T-helper 2 cell (primary cell): Measurements from ENCODE around the gene AGRN.
A peak's percentile ranks its signal among the peaks of the same experiment; 100 is the strongest.
"Not testable (repeated sequence)": the region's sequence is repeated elsewhere in the genome, so short reads cannot be mapped to it uniquely, and the experiment has no call there.

ENCODE experiments used
- DNase-seq, 5 experiments: peaks; one replicate each; pipeline versions ENCODE4 v3.0.0 to v3.0.0-alpha.2; 2012 to 2022

Gene AGRN

DNA sequence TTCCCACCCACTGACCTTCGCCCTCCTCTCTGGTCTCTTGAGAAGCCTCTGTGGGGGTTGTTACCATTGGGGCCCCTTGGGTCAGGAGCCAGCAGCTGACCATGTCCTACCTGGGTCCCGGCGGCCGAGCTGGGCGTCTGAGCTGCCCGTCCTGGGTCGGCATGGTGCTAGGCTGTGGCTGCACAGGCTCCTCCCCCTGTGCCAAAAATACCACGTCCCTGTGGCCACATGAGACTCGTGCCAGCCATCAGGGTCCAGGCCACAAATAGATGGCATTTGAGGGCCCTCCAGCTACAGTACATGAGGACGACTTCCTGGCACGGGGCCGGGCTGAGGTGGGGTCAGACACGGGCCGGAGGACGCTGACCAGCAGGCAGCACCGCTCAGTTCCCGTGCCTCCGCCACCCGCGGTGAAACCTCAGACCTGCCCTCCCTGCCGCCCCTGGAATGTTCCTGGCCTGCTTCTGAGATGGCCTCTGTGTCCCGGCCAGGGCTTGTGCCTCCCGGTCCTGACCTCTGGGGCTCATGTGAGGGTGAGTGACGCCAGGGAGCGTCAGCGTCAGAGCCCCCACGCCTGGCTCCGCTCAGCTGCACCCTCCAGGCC, 37.9 kb upstream of the AGRN start, which contains the start of gene PERM1:
PERM1 (minus strand) TSS at position 139 of the 604 bp plus-strand sequence. CDS start 1,064 bp downstream, outside the sequence.
- no peak for DNase-seq

DNA sequence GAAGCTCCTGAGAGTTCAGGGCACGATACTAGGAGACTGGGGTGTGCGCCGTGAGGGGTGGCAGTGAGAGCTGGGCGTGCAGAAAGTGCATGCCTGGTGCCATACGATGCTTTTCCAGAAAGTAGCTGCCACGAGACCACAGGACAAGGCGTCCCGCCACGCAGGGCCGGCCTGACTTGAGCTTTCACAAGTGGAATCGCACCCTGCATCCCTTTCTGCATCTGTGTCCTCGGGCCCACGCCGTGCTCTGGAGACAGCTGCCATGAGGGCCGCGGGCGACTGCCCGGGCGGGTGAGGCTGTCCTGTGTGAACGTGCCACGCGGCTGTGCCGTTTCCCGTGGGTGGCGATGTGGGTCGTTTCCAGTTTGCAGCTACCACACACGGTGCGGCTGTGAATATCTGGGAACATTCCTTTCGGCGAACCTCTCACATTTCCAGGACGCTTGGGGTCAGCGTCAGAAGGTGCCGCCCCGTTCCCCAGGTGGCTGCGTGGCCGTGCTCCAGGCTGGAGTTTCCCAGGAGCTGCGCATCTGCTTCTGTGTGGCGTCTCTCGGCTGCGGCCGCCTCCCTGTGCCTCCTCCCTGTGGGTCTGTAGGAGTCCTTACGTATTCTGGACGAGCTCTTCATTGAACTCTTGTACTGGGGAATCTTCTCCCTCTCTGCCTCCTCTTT, 37.0 kb upstream of the AGRN start:
- no peak for DNase-seq

DNA sequence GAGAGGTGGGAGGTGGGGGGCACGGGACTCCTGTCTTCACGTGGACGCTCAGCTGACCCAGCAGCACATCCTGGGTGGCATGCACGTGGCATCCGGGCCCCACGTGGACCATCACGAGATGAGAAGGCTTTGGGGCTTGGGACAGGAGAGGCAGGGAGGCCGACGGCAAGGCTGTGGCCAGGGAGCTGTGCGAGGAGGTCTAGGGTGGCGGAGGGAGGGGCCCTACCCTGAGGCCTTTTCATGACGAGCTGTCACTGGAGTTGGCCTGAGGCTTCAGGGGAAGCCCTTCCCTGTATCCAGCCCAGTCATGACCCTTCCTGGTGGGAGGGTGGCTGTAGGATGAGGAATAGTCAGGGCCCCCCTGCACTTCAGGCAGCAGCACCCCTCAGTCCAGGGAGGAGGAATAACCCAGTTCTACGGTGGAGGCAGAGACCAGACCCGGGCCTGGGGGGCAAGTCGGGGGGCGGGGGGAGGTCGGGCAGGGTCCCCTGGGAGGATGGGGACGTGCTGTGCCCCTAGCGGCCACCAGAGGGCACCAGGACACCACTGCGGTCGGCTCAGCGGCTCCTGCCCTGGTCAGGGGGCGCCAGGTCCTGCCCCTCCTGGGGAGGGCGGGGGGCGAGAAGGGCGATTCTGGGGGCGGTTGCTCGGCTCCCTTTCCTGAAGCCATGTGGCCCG, 36.0 kb upstream of the AGRN start:
- peak in 3 of 5 experiments; percentile 42 to 53 (median 47) for DNase-seq

GRCh38 chr1:984476-984814, 35.5 kb upstream of the AGRN start:
- DNase-seq: no peak

DNA sequence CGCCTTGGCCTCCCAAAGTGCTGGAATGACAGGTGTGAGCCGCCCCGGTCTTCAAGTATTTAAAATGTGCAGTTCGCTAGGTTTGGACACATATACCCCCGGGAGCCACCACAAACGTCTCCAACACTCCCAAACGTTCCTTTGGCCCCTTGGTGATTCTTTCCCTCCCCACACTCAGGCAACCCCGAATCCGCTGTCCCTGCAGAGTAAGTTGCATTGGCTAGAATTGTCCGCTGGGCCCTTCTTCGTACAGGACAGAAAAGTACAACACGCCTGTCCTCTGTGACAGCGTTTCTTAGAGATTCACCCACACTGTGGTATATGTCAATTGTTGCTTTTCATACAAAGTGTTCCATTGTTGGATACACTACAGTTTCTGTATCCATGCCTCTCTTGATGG, 34.8 kb upstream of the AGRN start:
- DNase-seq: no peak

DNA sequence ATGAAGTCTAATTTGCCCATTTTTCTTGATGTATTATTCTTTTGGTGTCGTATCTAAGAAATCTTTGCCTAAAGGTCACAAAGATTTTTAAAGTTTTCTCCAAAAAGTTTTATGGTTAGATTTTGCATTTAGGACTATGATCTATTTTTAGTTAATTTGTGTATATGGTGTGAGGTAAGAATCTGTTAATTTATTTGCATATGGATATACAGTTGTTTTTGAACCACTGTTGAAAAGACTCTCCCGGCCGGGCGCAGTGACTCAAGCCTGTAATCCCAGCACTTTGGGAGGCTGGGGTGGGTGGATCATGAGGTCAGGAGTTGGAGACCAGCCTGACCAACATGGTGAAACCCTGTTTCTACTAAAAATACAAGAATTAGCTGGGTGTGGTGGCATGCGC, 31.9 kb upstream of the AGRN start:
- not testable (repeated sequence) for DNase-seq

- not testable (repeated sequence) for DNase-seq
Measured at GRCh38 chr1:991275-991674, 28.6 kb upstream of the AGRN start.

- no peak for DNase-seq
Measured at GRCh38 chr1:991895-992294, 28.0 kb upstream of the AGRN start.

DNA sequence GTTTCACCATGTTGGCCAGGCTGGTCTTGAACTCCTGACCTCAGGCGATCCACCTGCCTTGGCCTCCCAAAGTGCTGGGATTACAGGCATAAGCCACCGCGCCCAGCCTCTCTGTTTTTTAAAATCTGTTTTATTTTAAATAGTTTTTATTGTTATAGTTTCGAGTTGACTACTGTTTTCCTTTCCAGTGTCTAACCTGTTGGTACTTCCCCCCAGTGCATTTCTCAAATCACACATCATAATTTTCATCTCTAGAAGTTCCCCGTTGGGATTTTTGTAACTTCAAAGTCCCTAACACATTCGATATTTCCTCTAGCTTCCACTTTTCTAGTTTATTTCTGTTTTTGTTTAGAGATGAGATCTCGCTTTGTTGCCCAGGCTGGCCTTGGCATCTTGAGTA, 27.6 kb upstream of the AGRN start:
- peak in 1 of 5 experiments; percentile 30 for DNase-seq

DNA sequence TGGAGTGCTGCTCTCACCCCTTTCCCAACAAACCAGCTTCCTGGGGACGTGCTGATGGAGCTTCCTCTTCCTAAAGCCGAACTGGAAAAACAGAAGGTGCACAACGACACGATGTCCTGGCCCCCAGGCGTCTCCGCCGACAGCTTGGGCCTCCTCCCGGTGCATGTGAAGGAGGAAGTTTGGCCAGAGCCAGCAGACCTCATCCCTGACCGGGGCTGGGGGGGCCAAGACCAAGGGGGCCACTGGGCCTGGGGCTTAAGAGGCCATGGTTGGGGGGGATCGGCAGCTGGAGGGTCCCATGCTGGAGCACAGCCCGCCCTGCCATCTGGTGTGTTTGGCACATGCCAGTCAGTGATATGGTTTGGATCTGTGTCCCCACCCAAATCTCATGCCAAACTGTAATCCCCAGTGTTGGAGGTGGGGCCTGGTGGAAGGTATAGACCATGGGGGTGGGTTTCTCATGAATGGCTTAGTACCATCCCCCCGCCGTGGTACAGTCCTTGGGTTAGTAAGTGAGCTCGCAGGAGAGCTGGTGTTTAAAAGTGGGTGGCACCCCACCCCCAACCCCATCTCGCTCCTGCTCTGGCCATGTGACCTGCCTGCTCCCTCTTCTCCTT, 26.4 kb upstream of the AGRN start:
- DNase-seq: no peak

- DNase-seq: not testable (repeated sequence)
Measured at GRCh38 chr1:994546-994945, 25.4 kb upstream of the AGRN start.

GRCh38 chr1:995665-996633, 24.0 kb upstream of the AGRN start:
- no peak for DNase-seq

GRCh38 chr1:996851-997712, 22.8 kb upstream of the AGRN start:
- DNase-seq: no peak

DNA sequence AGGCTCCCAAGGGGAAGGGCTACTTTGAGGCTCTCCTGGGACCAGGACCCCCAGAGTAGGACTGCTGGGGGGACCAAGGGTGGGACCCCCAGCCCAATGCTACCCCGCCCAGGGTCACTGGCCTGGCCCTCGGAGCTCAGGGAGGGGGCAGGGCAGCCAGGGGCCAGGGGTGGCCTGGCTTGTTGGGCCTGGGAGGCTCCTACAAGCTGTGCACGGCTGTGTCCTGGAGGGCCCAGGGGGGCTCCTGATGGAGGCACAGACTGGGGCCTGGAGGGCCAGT, 22.3 kb upstream of the AGRN start:
- no peak for DNase-seq

GRCh38 chr1:997993-998744, 21.8 kb upstream of the AGRN start:
- DNase-seq: no peak

DNA sequence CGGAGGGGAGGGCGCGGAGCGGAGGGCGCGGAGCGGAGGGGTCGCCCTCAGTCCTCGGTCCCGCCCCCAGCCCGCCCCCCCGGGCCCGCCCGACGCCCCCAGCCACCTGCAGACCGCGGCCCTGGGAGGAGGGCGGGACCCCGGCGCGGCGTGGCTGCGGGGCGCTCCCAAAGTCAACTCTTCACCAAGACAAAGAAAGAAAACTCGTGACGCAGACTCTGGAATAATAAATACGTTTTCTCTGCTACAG, 21.2 kb upstream of the AGRN start:
- DNase-seq: no peak

- DNase-seq: peak in 1 of 5 experiments; percentile 48
Measured at GRCh38 chr1:998995-999724, 20.8 kb upstream of the AGRN start.

DNA sequence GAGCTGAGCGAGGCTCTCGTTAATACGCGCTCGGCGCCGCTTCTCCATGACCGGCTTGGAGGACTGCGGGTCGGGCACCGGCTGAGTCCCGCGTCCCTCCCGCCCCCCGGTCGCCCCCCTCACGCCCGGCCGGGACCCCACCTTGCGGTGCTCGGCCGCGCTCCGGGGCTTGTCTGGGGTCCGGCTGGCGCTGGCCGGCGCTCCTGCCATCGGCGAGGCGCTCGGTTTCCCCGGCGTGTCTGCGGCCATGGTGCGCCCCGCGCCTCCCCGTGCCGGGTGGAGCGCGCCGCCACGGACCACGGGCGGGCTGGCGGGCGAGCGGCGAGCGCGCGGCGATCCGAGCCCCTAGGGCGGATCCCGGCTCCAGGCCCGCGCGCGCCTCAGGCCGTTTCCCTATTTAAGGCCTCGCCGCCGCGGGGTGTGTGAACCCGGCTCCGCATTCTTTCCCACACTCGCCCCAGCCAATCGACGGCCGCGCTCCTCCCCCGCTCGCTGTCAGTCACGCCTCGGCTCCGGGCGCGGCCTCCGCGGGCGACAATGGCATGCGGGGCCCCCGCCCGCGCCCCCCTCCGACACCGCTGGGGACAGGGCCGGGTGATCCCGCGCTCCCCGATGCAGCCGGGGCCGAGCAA, 20.1 kb upstream of the AGRN start, which contains the start of gene HES4:
HES4 (minus strand) TSS at position 373 of the 632 bp plus-strand sequence; CDS start at position 249, 124 bp downstream.
- peak in 3 of 5 experiments; percentile 36 to 55 (median 54) for DNase-seq

- peak in 4 of 5 experiments; percentile 44 to 69 (median 68) for DNase-seq
Measured at GRCh38 chr1:1000357-1001056, 19.4 kb upstream of the AGRN start.
